Fibroblast of villous mesenchyme (primary cell): Measurements from ENCODE around the gene ENDOD1. TPM values are rescaled to one million over a fixed set of nuclear protein-coding genes. Genes with fewer than 3 reads are reported as not detected.

Experiments
- DNase-seq: peaks from one replicate; pipeline ENCODE4 v3.0.0-alpha.2; 2010; ENCODE audit warnings: low read depth
- H3K4me3 ChIP-seq: 2 replicates; pipeline ENCODE4 v1.5.1; 2011; ENCODE audit warnings: low read depth, mild to moderate bottlenecking, low read length
- CTCF ChIP-seq: IDR thresholded peaks from 2 replicates; pipeline ENCODE4 v1.5.1; 2012; ENCODE audit warnings: low read depth, mild to moderate bottlenecking, low read length; ENCODE audit not compliant: insufficient read depth
- total RNA-seq: library from RNA; depleted of rRNA; stranded (reverse); fragments of >200 nt; gene quantifications from 2 replicates; pipeline ENCODE4 v1.2.3, GENCODE V29; 2012

ENDOD1 gene
- total RNA-seq, 1 donor = 40.6 TPM

GRCh38 chr11:95163106-95163505 lies 73.5 kb downstream of the ENDOD1 start:
- peak; percentile 5 for DNase-seq
- H3K4me3 ChIP-seq = no peak overlapping the region
- TF ChIP-seq CTCF = no peak

- no peak for TF ChIP-seq CTCF
- no peak overlapping the region for H3K4me3 ChIP-seq
- DNase-seq = no peak
Measured at GRCh38 chr11:95165638-95166037, 76.0 kb downstream of the ENDOD1 start.

- DNase-seq = no peak
- TF ChIP-seq CTCF = no peak
- H3K4me3 ChIP-seq = no peak overlapping the region
Measured at GRCh38 chr11:95166781-95167180, 77.1 kb downstream of the ENDOD1 start.

- no peak for DNase-seq
- H3K4me3 ChIP-seq = no peak overlapping the region
- TF ChIP-seq CTCF = no peak
Measured at GRCh38 chr11:95170294-95170693, 80.6 kb downstream of the ENDOD1 start.

GRCh38 chr11:95175818-95176380 lies 86.3 kb downstream of the ENDOD1 start:
- no peak for DNase-seq
- no peak overlapping the region for H3K4me3 ChIP-seq
- no peak for TF ChIP-seq CTCF

Other genes starting within 250 kb of the ENDOD1 start
- gene CWC15, start 116.3 kb upstream of the ENDOD1 start, total RNA-seq = 30.6 and 35.0 TPM in 2 replicates
- gene KDM4D, start 116.1 kb upstream of the ENDOD1 start, total RNA-seq = 0.97 and 1.3 TPM in 2 replicates
- gene KDM4E, start 64.6 kb upstream of the ENDOD1 start, total RNA-seq = not detected in 2 replicates
- not detected in 2 replicates for gene KDM4F, start 40.4 kb upstream of the ENDOD1 start, total RNA-seq
- gene SRSF8, start 22.9 kb upstream of the ENDOD1 start, total RNA-seq = 17.4 and 19.0 TPM in 2 replicates
- 2.3 and 6.9 TPM in 2 replicates for gene SESN3, start 141.4 kb downstream of the ENDOD1 start, total RNA-seq